PC-9 (cell line): ENCODE results near the gene MGARP. TPM values are rescaled to one million over a fixed set of nuclear protein-coding genes. Genes with fewer than 3 reads are reported as not detected.

Experiments
- BruUV-seq: library from RNA; stranded (reverse); fragments of 400-500 nt; replicated peaks from 2 replicates; lab custom pipeline; 2021; lab: Mats Ljungman, UMichigan
- CTCF ChIA-PET: fragments of 300-600 bp; sonication (Branson Sonifier 250); formaldehyde crosslinking; loops from one replicate; lab custom pipeline; 2022; ENCODE audit warnings: antibody characterized with exemption; lab: Charles Lee
- POLR2A ChIA-PET: fragments of 300-600 bp; sonication (Branson Sonifier 250); formaldehyde crosslinking; loops from one replicate; lab custom pipeline; 2022; ENCODE audit warnings: antibody characterized with exemption; ENCODE audit not compliant: unreplicated experiment; lab: Charles Lee
- DNase-seq, 2 experiments: peaks; one replicate each; pipeline versions ENCODE4 v3.0.0 to v3.0.0-alpha.2; 2015 to 2022; ENCODE audit warnings: mixed read lengths in 1 of 2
- H2AFZ ChIP-seq: fragments of 200-600 bp; sonication (generic); 2 replicates; pipeline ENCODE4 v1.8.1; 2017; ENCODE audit warnings: antibody characterized with exemption
- H3F3A ChIP-seq: fragments of 200-600 bp; sonication (generic); 2 replicates; pipeline ENCODE4 v1.8.1; 2017; ENCODE audit warnings: antibody characterized with exemption, mild to moderate bottlenecking, low read depth; ENCODE audit not compliant: insufficient read depth
- H3K27ac ChIP-seq: fragments of 200-600 bp; sonication (generic); 2 replicates; pipeline ENCODE4 v1.6.1; 2016; ENCODE audit warnings: mixed run types
- H3K27me3 ChIP-seq: fragments of 200-600 bp; sonication (generic); 2 replicates; pipeline ENCODE4 v1.6.1; 2016; ENCODE audit warnings: low read depth, mixed run types; ENCODE audit not compliant: insufficient read depth
- H3K36me3 ChIP-seq: fragments of 200-600 bp; sonication (generic); 2 replicates; pipeline ENCODE4 v1.6.1; 2016; ENCODE audit warnings: low read depth, mixed run types
- H3K4me1 ChIP-seq: fragments of 200-600 bp; sonication (generic); replicated peaks from 2 replicates; pipeline ENCODE4 v1.6.1; 2016; ENCODE audit warnings: mixed run types; ENCODE audit not compliant: insufficient read depth
- H3K4me2 ChIP-seq: fragments of 200-600 bp; sonication (generic); 2 replicates; pipeline ENCODE4 v1.6.1; 2017; ENCODE audit warnings: mixed run types
- H3K4me3 ChIP-seq: fragments of 200-600 bp; sonication (generic); 2 replicates; pipeline ENCODE4 v1.6.1; 2016; ENCODE audit warnings: mixed run types
- H3K79me2 ChIP-seq: fragments of 200-600 bp; sonication (generic); 2 replicates; pipeline ENCODE4 v1.6.1; 2017; ENCODE audit warnings: low read depth, mixed run types
- H3K9me2 ChIP-seq: fragments of 200-600 bp; sonication (generic); 2 replicates; pipeline ENCODE4 v1.8.1; 2017; ENCODE audit warnings: mild to moderate bottlenecking; ENCODE audit not compliant: insufficient read depth
- H3K9me3 ChIP-seq: fragments of 200-600 bp; sonication (generic); 2 replicates; pipeline ENCODE4 v1.8.1; 2016; ENCODE audit warnings: low read depth; ENCODE audit not compliant: insufficient read depth
- H4K20me1 ChIP-seq: fragments of 200-600 bp; sonication (generic); 2 replicates; pipeline ENCODE4 v1.8.1; 2017; ENCODE audit not compliant: insufficient read depth
- EZH2 ChIP-seq: fragments of 200-600 bp; sonication (generic); IDR thresholded peaks from 2 replicates; pipeline ENCODE4 v1.8.0; 2017; ENCODE audit warnings: antibody characterized with exemption, low read depth
- intact Hi-C: fragments of 100-400 bp; cut with micrococcal nuclease; formaldehyde crosslinking; loops from one replicate; pipeline ENCODE4 v1.10.0; 2022; ENCODE audit not compliant: unreplicated experiment
- total RNA-seq: library from RNA; stranded (reverse); gene quantifications from 2 replicates; pipeline ENCODE4 v1.2.3, GENCODE V29; 2021
- TF ChIP-seq, protein P1 (sequence below): fragments of 200-600 bp; sonication (generic); conservative IDR thresholded peaks from 2 replicates; pipeline ENCODE4 v1.6.1; 2017; ENCODE audit warnings: mixed run types, antibody characterized with exemption, mild to moderate bottlenecking, moderate library complexity

MGARP gene
- total RNA-seq, 1 experiment from 2014 or later: not detected

DNA sequence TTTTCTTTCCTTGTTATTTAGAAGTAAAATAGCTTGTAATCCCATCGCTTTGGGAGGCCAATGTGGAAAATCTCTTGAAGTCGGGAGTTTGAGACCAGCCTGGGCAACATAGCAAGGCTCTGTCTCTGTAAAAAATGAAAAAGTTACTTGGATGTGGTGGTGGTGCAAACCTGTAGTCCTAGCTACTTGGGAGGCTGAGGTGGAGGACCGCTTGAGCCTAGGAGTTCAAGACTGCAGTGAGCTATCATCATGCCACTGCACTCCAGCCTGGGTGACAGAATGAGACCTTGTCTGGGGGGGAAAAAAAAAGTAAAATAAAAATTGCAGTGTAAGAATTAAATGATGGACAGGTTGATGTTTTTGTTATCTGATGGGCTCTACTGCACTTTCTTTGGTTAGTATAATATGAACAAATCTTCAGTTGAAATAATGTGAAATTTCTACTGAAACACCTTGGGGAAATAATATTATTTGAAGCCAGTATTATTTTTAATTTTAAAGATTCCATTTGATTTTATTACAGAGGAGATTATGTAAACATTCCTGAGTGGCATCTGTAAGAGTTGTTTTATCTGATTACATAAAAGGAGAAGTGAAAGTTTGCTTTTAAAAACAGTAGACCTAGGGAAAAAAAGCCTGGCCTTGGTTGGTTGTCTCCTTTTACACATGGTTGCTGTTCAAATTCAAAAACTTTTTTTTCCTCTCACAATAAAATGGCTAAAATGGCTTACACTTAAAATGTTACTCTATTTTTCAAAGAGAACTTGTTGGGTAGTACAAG is 32.7 kb upstream of the MGARP start:
- peaks cover 40% of the 10 kb centered on the region for H4K20me1 ChIP-seq
- H2AFZ ChIP-seq: no peak overlapping the region
- ChIA-PET CTCF (no interaction called here), POLR2A (no interaction called here)
- BruUV-seq: no TSS peak
- H3K4me2 ChIP-seq: no peak overlapping the region
- no peaks in the 10 kb centered on the region for H3F3A ChIP-seq
- H3K4me1 ChIP-seq: no peaks in the 10 kb centered on the region
- H3K4me3 ChIP-seq: no peak overlapping the region
- DNase-seq: no peak
- TF ChIP-seq, protein P1, sequence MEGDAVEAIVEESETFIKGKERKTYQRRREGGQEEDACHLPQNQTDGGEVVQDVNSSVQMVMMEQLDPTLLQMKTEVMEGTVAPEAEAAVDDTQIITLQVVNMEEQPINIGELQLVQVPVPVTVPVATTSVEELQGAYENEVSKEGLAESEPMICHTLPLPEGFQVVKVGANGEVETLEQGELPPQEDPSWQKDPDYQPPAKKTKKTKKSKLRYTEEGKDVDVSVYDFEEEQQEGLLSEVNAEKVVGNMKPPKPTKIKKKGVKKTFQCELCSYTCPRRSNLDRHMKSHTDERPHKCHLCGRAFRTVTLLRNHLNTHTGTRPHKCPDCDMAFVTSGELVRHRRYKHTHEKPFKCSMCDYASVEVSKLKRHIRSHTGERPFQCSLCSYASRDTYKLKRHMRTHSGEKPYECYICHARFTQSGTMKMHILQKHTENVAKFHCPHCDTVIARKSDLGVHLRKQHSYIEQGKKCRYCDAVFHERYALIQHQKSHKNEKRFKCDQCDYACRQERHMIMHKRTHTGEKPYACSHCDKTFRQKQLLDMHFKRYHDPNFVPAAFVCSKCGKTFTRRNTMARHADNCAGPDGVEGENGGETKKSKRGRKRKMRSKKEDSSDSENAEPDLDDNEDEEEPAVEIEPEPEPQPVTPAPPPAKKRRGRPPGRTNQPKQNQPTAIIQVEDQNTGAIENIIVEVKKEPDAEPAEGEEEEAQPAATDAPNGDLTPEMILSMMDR: no peak
- no peak for TF ChIP-seq EZH2
- H3K9me3 ChIP-seq: no peaks in the 10 kb centered on the region
- no peak overlapping the region for H3K27ac ChIP-seq
- H3K79me2 ChIP-seq: peaks cover 97% of the 10 kb centered on the region
- H3K27me3 ChIP-seq: no peaks in the 10 kb centered on the region
- H3K9me2 ChIP-seq: no peaks in the 10 kb centered on the region
- H3K36me3 ChIP-seq: no peaks in the 10 kb centered on the region; the same call in 1 of the 2 replicates
- intact Hi-C loops: no loop called here

DNA sequence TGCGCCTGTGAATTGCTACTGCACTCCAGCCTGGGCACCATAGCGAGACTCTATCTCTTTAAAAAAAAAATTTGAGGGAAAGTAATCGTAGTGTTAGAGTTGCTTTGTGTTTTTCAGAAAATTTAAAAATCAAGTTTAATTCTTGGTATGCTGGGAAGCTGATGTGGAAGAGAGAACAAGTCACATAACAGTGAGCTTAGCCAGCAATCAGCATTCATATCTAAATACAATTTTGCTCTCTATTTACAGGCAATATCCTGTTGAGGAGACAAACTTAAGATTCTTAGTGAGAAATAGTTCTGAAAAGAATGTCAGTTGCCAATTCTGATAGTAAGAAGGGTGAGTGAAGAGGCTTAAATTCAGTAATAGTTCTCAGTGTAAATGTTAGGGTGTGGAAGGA is 31.9 kb upstream of the MGARP start:
- no peak for DNase-seq
- Histone ChIP-seq H3K9me3 (no peaks in the 10 kb centered on the region), H3F3A (no peaks in the 10 kb centered on the region), H2AFZ (no peak overlapping the region), H4K20me1 (peaks cover 38% of the 10 kb centered on the region), H3K4me3 (no peak overlapping the region), H3K4me2 (no peak overlapping the region), H3K36me3 (no peaks in the 10 kb centered on the region; the same call in 1 of the 2 replicates), H3K27ac (no peak overlapping the region), H3K79me2 (peaks cover 97% of the 10 kb centered on the region), H3K27me3 (no peaks in the 10 kb centered on the region), H3K4me1 (no peaks in the 10 kb centered on the region), H3K9me2 (no peaks in the 10 kb centered on the region)
- ChIA-PET CTCF (no interaction called here), POLR2A (interaction anchor here (0.6 kb wide), 1 partner anchor 141 kb away, joined by 3 read pairs; no protein-coding TSS in a partner anchor)
- BruUV-seq: no TSS peak
- intact Hi-C loops: no loop called here
- no peak for TF ChIP-seq EZH2
- TF ChIP-seq, protein P1: no peak

DNA sequence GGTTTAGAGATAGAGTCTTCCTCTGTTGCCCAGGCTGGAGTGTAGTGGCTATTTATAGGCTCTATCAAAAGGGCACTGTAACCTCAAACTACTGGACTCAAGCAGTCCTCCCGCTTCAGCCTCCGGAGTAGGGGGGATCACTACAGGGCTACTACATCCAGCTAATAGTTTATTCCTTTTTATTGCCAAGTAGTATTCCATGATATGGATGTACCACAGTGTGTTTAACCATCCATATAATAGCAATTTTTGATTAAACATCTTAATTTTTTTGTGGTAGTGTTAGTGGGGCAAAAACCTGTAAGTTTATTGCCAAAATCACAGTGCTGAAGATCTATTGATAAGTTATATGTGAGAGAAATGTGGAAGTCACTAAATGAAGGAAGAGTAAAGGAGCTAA is 24.9 kb upstream of the MGARP start:
- peaks cover 7% of the 10 kb centered on the region for H3K36me3 ChIP-seq
- H2AFZ ChIP-seq: no peak overlapping the region
- intact Hi-C loops: loop anchor here (5.0 to 10.0 kb wide), 2 partner anchors 288 to 350 kb away; partner anchors contain the start of gene NOCT
- ChIA-PET POLR2A (no interaction called here), CTCF (no interaction called here)
- H3K9me3 ChIP-seq: no peaks in the 10 kb centered on the region
- H3K4me2 ChIP-seq: no peak overlapping the region
- H3K4me1 ChIP-seq: peaks cover 15% of the 10 kb centered on the region
- no peaks in the 10 kb centered on the region for H3K27me3 ChIP-seq
- H3K27ac ChIP-seq: no peak overlapping the region
- peaks cover 56% of the 10 kb centered on the region for H4K20me1 ChIP-seq
- peaks cover 85% of the 10 kb centered on the region for H3K79me2 ChIP-seq
- peaks cover 31% of the 10 kb centered on the region for H3F3A ChIP-seq
- TF ChIP-seq, protein P1: no peak
- TF ChIP-seq EZH2: no peak
- no peaks in the 10 kb centered on the region for H3K9me2 ChIP-seq
- DNase-seq: no peak
- BruUV-seq: no TSS peak
- no peak overlapping the region for H3K4me3 ChIP-seq
